Activated T-helper 1 cell treated with Interleukin-2 at 50 U/mL for 16 hours (primary cell): ENCODE measurements around the gene ADGRF5.

Experiments
- DNase-seq: peaks from one replicate; pipeline ENCODE4 v3.0.0-alpha.2; 2020; ENCODE audit warnings: low read depth

Gene ADGRF5, protein sequence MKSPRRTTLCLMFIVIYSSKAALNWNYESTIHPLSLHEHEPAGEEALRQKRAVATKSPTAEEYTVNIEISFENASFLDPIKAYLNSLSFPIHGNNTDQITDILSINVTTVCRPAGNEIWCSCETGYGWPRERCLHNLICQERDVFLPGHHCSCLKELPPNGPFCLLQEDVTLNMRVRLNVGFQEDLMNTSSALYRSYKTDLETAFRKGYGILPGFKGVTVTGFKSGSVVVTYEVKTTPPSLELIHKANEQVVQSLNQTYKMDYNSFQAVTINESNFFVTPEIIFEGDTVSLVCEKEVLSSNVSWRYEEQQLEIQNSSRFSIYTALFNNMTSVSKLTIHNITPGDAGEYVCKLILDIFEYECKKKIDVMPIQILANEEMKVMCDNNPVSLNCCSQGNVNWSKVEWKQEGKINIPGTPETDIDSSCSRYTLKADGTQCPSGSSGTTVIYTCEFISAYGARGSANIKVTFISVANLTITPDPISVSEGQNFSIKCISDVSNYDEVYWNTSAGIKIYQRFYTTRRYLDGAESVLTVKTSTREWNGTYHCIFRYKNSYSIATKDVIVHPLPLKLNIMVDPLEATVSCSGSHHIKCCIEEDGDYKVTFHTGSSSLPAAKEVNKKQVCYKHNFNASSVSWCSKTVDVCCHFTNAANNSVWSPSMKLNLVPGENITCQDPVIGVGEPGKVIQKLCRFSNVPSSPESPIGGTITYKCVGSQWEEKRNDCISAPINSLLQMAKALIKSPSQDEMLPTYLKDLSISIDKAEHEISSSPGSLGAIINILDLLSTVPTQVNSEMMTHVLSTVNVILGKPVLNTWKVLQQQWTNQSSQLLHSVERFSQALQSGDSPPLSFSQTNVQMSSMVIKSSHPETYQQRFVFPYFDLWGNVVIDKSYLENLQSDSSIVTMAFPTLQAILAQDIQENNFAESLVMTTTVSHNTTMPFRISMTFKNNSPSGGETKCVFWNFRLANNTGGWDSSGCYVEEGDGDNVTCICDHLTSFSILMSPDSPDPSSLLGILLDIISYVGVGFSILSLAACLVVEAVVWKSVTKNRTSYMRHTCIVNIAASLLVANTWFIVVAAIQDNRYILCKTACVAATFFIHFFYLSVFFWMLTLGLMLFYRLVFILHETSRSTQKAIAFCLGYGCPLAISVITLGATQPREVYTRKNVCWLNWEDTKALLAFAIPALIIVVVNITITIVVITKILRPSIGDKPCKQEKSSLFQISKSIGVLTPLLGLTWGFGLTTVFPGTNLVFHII (N-terminal part only)

DNA sequence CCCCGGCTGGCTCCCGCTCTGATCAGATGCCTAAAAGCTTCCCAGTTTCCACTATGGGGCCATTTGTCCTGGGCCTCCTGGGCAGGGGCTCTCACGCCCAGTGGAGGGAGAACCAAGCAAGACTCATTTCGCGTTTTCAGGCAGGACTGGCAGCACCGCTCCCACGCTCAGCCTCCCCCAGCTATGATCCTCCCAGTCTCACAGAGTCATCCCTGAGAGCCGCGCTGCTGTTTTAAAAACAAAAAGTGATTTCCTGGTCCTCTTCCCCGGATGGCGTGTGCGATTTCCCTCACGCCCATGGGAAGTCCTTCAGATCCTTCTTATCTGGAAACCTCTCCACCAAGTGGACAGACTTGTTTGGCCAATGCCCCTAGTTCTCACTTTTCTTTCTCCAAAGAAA, at the start of gene ADGRF5:
ADGRF5 (minus strand) TSS at position 208 of the 400 bp plus-strand sequence. CDS start 15,176 bp downstream, outside the sequence.
- no peak for DNase-seq

DNA sequence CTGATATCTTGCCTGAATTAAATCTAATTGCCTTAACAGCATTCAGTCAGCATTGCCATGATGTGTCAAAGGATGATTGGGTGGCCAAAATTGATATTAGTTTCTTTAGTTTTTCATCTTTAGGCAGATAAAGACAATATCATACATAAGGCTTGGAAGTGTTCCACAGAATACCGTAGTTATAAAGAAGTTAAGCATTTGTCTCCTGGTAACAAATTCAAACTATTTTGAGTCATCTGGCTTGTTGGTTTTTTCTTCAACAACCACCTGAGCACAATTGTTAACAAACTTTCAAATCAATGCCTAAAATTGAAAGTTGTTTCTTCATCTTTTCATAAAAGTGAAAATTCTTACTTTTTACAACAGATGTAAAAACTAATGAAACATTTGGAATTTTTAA, 47.5 kb upstream of the ADGRF5 start:
- no peak for DNase-seq

DNA sequence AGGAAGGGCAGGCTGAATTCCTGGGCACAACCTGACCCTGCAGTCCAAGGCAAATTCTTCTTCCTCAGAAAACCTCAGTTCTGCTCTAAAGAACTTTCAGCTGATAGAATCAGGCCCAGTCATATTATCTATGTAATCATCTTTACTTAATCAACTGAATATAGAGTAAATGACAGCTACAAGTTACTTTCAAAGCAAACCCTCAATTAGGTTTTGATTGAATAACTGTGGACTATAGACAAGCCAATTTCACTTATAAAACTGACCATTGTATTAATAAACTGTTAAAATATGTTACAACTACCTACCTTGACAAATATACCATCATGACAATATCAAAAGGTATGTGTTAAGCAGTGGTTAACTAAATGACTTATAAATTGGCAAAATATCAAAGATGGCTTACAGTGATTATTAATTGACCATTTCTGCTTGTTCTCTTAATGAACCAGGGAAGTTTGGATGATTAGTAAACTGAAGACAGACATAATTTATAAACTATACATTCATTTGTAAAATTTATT, 46.1 kb upstream of the ADGRF5 start:
- DNase-seq, result no peak

DNA sequence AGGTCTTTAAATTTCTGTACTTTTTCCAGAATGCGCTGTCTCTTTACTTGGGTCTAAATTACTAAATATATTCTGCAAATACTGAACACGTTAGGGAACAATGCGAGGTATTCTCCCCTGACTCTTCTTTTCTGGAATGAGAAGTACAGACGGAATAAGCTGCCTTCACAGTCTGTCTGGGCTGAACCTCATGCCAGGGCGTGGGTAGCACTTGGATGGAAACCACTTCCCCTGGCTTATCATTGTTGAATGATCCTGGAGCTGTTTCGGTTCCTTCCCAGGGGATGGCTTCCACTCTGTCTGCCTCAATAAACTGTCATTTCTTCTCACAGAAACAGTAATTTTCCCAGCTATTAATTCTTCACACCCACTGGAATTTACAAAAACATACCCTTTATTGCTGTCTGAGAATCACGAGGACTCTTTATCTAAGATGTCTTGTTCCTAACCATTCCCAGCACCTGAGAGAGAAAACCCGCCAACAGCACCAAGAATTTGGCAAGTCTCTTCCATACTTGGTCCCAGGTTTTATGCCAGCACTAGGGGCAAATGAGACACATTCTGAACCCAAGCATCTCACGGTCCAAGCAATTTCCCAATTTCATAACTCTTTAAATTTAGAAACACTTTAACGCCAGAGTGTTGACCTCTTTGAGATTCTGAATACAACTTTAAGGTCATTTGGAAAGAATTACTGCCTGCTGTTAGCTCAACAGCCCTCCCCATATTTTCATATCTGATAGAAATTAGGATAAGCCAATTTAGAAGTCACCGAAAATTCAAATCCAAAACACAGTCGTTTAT, 43.2 kb upstream of the ADGRF5 start:
- no peak for DNase-seq

DNA sequence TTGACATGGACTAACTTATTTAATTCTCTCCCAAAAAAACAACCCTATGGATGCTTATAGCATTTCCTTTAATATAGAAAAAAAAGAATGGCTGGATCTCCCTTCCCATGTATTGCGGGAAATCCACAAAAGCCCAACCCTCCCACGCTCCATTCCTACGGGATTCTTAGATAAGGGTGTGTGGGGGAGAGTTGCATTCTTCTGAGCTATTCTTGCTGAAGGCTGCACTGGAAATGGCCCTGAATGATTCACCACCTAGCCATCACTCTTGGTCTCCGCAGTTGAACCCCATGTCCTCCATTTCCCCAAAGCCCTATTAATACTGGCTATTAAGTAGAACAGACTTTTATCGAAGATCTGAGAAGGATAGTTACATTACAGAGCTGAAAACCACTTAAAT, 41.9 kb upstream of the ADGRF5 start:
- no peak for DNase-seq

DNA sequence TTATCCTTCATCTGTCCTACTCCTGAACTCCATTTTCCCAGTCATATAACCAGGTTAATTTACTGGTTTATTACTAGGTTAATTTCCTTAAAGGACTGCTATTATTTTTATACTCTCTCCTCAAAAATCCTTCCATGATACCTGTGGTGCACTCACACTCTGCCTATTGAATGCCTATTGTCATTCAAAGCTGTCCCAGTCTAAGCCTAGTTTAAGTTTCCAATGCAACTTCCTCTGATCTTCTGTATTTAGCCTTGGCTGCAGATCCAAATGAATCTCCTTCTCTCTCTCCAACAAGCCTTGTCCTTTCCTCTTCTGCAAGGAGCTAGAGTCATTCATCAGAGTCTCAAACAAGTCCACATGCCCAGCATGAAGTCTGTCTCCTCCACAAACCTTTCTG, 41.3 kb upstream of the ADGRF5 start:
- no peak for DNase-seq

DNA sequence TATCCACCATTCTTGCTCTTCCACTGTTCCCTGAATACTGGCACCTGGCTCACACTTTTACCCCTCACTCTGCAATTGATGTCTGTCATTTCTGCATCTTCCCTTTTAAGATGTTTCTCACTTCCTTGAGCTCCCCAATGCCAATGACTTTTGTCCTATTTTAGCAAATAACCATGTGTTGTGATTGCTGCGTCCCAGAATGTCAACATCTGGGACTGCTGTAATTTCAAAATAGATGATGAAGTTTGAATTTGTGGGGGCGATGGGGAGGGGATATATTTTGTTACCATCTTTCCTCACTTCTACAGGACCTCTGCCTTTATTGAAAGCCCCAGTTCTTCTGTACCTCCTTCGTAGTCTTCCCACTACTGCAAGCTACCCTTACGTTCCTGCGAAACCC, 40.0 kb upstream of the ADGRF5 start:
- DNase-seq, result no peak

DNA sequence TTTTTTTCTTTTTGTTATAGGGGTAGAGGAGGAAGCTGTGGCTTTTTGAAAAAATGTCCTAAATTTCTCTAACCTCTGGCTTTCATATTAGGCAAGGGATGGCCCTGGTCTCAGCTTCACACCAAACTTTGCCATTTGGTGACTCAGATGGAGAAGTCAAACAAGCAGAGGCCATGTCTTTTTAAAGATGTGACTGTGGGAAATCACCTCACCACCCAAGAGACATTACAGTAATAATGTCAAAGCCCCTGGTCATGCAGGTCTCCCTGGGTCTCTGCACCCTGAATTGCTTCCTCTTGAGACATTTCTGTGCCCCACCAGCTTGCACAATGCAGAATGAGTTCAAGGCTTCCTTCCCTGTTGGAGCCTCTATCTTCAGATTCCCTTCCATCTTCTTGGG, 39.5 kb upstream of the ADGRF5 start:
- DNase-seq, result no peak

DNA sequence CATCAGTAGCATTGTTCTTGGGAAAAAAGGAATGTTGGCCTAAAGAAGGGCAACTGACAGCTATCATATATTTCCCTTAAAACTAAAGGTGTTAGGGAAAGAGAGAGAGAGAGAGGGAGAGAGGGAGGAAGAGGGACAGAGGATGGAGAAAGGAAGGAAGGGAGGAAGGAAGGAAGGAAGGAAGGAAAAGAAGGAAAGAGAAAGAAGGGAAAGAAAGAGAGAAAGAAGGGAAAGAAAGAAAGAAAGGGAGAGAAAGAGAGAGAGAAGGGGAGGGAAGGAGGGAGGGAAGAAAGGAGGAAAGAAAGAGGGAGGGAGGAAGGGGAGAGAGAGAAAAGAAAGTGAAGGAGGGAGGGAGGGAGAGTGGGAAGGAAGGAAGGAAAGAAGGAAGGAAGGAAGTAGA, 37.7 kb upstream of the ADGRF5 start:
- no peak for DNase-seq

DNA sequence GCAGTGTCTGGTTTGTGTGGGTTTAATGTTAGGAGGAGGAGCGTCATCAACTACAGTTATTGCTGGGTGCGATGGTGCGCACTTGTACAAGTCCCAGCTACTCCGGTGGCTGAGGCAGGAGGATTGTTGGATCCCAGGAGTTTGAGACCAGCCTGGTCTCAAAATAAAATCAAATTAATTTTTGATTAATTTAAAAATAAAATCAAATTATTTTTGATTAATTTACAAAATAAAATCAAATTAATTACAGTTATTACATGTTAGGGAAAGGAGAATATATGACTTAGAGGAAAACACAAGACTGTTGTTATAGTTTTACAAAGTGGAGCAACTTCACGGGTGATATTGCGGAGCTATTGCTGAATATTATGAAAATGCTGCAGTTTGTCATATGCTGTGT, 34.7 kb upstream of the ADGRF5 start:
- DNase-seq, result no peak

DNA sequence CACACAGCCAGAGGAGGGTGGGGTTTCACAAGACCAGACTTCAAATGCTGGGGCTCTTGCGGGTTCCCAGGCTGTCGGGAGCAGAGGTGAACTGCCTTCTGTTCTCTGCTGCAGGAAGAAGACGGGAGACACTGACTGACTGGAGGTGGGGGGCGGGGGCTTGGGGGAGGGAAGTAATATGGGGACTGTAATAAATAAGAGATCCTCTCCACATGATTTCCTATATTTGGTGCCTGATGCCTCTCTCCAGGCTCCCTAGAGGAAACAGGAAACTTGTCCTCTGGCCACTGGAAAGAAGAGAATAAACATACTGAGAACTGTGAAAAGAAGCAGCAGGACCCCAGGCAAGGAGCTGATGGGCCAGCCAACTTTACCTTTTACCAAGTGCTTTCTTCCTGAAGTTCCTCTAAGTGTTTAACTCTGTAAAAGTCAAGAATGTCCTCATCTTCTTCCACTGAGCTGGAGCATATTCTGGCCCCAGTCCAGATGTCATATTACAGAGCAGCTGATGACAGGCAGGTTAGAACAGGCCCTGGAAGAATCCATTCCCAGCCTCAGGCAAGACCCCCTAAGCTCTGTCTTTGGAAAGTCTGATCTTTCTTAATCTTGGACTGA, 33.2 kb upstream of the ADGRF5 start:
- DNase-seq, result no peak

DNA sequence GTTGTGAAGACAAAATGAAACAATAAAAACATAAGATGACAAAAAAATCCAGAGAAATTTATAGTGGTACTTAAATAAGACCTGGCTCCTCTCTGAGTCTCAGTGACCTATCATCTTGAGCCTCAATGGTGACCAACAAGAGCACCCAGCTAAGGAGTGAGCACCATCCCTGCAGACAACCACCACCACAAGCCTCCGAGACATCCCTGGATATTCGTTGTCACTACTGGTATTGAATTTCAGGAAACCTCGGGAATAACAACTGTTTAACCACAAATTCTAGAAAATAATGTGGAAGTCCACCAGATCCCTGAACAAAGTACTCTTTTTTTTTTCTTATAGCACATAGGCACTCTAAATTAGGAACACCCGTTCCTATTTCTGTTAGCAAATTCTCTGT, 32.2 kb upstream of the ADGRF5 start:
- DNase-seq, result no peak

DNA sequence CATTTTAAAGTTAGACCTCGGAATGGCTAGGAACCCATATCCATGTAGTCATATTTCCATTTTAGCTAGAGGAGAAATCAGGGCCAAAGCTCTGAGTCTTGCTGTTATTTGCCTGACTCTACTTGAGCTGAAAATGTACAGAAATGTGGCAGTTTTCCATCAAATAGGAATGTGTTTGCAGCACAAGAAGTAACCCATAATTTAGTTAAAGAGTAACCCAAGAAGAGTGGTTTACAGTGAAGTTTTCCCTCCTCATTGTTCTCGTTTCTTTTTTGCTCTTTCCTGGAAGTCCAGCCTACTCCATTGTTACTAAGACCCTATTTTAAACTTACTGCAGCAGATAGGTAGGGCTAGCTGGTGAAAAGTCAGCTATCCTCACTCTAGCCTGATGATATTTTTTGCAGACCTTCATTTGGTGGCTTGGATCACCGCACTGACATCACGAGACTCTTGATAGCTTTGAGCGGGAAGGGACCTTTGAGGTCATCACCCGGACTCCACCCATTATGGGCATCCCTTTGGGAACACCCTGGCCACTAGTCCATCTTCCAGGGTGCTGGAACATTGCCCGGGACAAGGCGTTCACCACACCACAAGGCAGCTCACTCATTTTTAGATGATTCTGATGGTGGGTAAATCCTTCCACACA, 28.0 kb upstream of the ADGRF5 start:
- no peak for DNase-seq

DNA sequence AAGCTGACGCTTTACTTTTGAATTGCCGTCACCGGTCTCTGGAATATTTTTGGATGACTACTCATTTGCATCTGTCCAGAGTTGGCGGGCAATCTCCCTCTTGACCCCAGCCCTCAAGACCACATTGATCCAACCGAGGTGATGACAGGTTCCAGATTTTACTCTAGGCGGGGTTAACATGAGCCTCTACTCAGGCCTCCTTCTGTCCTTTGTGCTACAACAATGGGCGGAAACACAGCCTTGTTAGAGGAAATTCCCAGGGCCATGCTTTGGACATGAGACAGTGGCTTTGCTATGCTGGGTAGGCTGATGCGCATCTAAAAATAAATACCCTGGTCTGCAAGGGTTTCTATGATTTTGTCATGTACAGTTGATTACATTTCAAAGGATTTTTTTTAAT, 27.0 kb upstream of the ADGRF5 start:
- no peak for DNase-seq

DNA sequence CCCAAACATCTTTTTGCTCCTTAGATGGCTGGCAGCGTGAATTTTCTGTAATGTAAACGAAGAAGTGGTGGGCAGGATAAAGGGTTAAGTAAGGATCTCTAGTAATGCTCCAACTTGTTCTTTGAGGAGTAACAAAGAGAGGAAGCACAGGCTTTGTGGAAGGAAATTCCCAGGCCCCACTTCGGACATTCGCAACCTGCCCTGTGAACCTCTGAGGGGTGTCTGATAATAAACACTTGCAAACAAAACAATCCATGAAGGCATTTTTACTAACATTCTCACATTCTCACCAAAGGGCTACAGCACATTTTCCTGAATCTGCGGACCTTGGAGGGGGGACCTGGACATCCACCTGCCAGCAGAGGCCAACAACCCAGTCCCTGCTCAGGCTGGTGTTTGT, 25.8 kb upstream of the ADGRF5 start:
- no peak for DNase-seq

DNA sequence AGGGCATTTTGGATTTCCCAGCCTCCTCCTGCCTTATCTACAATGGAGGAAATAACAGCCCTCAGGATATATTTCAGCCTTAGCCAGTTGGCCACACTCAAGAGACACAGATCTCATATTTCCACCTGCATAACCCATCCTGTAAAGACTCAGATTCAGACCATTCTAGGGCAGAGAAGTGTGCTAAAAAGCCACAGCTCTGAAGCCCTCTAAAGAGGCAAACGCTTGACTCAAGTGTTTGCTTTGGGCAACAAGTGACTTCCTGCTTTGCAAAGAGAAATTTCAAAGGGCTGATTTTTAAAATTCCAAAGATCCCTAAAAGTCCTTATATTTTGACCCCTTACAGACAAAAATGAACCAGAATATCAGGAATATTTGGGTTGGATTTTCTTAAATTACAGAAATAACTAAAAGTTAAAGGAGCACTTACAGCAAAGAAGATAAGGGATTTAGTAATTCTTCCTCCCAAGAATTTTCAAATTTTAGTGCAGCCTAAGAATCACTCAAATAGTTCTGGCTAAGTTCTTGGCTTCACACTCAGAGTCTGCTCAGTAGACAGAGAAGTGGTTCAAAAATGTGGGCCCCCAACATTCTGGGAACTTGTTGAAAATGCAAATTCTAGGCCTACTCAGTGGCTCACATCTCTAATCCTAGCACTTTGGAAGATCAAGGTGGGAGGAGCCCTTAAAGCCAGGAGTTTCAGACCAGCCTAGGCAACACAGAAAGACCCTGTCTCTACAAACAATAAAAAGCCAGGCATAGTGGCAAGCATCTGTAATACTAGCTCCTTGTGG, 18.9 kb upstream of the ADGRF5 start:
- DNase-seq, result no peak

DNA sequence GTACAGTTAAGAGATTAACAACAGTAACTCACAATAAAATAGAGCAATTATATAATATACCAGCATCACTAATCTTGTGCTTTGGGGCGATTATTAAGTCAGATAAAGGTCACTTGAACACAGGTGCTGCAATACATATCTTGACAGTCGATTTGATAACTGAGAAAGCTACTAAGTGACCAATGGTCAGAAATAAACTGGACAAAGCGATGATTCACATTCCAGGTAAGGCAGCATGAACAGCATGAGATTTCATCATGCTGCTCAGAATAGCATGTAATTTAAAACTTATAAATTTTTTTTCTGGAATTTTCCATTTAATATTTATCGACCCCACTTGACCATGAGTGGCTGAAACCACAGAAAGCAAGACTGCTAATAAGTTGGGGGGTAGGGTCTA, 15.9 kb upstream of the ADGRF5 start:
- no peak for DNase-seq

DNA sequence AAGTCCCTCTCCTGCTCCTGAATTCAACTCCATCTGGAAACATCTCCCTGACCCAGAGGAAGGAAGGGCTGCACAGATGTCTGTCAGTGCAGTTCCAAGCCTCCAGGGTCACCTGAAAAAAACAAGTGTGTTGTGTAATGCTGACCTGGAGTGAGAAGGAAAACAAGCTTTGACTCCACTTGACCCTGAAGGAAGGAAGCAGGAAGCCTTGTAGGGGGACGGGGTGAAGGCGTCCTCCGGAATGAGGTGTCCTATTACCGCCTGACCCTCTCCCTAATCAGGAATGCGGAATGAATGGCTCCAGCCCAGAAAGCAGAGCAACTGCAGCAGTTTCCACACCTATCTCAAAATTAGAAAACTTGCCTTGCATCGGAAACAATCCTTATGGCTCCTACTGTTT, 13.9 kb upstream of the ADGRF5 start:
- no peak for DNase-seq

DNA sequence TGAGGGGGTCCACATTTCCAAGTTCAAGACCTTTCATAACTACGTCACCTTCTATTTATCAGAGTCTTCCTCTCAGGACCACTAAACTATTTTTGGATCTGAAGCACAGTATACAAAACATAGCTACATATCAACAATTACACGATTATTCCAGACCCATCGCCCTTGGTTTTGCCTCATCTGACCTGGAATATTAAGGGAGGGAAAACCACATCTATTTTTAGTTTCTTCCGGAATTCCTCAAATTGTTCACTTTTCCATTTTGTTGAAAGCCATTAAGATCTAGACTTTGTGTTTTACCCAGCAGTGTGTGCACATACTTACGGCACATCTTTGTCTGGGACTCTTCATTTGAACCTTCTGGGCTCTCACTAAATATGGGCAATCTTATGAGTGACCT, 12.0 kb upstream of the ADGRF5 start:
- no peak for DNase-seq
